Progenitor cell of endocrine pancreas (in vitro differentiated cells): ENCODE results near the gene PEX14. TPM values are rescaled to one million over a fixed set of nuclear protein-coding genes. Genes with fewer than 3 reads are reported as not detected.

Source experiments
- DNase-seq: peaks from one replicate; pipeline ENCODE4 v3.0.0; 2021; ENCODE audit warnings: low spot score; ENCODE audit not compliant: unreplicated experiment
- H3K27ac Mint-ChIP-seq: 2 replicates; pipeline ENCODE4 v1.8.0; 2021; ENCODE audit warnings: mild to moderate bottlenecking, moderate library complexity, mixed read lengths
- H3K27me3 Mint-ChIP-seq: 2 replicates; pipeline ENCODE4 v1.8.0; 2021; ENCODE audit warnings: mixed read lengths
- H3K36me3 Mint-ChIP-seq: 2 replicates; pipeline ENCODE4 v1.8.0; 2022; ENCODE audit warnings: mixed read lengths; ENCODE audit not compliant: insufficient read depth
- H3K4me1 Mint-ChIP-seq: 2 replicates; pipeline ENCODE4 v1.8.0; 2021; ENCODE audit warnings: low read depth, mixed read lengths
- H3K4me3 Mint-ChIP-seq: 2 replicates; pipeline ENCODE4 v1.8.0; 2021; ENCODE audit warnings: low read depth, mild to moderate bottlenecking, moderate library complexity, mixed read lengths
- H3K9me3 Mint-ChIP-seq: 2 replicates; pipeline ENCODE4 v1.8.0; 2021; ENCODE audit warnings: low read depth, mixed read lengths
- total RNA-seq: library from RNA; stranded (reverse); gene quantifications from 2 replicates; pipeline ENCODE4 v1.2.1, GENCODE V29; 2021
- TF ChIP-seq, protein P1 (sequence below): fragments of 200-600 bp; sonication (generic); IDR thresholded peaks from one replicate; pipeline ENCODE4 v1.5.0; 2021; ENCODE audit warnings: antibody characterized with exemption, mild to moderate bottlenecking; ENCODE audit not compliant: unreplicated experiment

PEX14 gene
- total RNA-seq, 1 donor from 2014 or later, result 27.8 TPM

GRCh38 chr1:10446790-10447422, 27.8 kb upstream of the PEX14 start:
- H3K27ac Mint-ChIP-seq, result no peak overlapping the region
- DNase-seq, result no peak
- peaks cover 7% of the 10 kb centered on the region for H3K36me3 Mint-ChIP-seq

GRCh38 chr1:10449751-10450150, 25.0 kb upstream of the PEX14 start, which contains the start of gene CORT:
Gene CORT (plus strand): TSS chr1:10450031. CDS start chr1:10450224, 193 bp downstream.
- Mint-ChIP-seq H3K4me1 (no peaks in the 10 kb centered on the region), H3K27ac (no peak within 1 kb of the TSS), H3K4me3 (no peak within 1 kb of the TSS), H3K27me3 (peaks cover 4% of the 10 kb centered on the region), H3K36me3 (peaks cover 8% of the 10 kb centered on the region), H3K9me3 (no peaks in the 10 kb centered on the region)
- TF ChIP-seq, protein P1, sequence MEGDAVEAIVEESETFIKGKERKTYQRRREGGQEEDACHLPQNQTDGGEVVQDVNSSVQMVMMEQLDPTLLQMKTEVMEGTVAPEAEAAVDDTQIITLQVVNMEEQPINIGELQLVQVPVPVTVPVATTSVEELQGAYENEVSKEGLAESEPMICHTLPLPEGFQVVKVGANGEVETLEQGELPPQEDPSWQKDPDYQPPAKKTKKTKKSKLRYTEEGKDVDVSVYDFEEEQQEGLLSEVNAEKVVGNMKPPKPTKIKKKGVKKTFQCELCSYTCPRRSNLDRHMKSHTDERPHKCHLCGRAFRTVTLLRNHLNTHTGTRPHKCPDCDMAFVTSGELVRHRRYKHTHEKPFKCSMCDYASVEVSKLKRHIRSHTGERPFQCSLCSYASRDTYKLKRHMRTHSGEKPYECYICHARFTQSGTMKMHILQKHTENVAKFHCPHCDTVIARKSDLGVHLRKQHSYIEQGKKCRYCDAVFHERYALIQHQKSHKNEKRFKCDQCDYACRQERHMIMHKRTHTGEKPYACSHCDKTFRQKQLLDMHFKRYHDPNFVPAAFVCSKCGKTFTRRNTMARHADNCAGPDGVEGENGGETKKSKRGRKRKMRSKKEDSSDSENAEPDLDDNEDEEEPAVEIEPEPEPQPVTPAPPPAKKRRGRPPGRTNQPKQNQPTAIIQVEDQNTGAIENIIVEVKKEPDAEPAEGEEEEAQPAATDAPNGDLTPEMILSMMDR, result no peak
- DNase-seq, result no peak

More at GRCh38 chr1:10446790-10447422, 27.8 kb upstream of the PEX14 start:
- no peak overlapping the region for H3K4me3 Mint-ChIP-seq
- H3K9me3 Mint-ChIP-seq, result no peaks in the 10 kb centered on the region
- TF ChIP-seq, protein P1, result no peak
- no peaks in the 10 kb centered on the region for H3K4me1 Mint-ChIP-seq
- peaks cover 4% of the 10 kb centered on the region for H3K27me3 Mint-ChIP-seq

DNA sequence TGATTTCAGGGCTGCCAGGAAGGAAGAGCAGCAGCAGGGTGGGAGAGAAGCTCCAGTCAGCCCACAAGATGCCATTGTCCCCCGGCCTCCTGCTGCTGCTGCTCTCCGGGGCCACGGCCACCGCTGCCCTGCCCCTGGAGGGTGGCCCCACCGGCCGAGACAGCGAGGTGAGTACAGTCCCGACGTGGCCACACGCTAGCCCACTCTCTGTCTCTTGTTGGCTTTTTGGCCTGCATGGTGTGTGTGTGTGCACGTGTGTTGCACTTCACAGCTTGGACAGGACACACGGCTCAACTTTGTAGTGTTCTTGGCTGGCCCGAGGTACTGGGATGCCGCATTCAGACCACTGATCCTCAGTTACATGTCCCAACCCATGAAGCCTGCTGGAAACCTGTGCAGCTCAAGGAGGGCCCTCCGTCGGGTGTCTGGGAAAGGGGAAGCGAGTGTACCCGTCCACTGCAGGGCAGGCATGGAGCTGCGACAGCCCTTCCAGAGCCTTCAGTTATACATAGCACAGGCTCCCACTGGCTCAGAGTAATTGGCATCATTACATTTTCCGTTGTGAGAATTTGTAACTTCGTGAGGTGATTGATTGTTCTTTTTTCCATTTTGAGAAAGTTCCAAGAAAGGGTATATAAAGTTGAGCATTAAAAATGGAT, 24.5 kb upstream of the PEX14 start:
- no peak for DNase-seq
- TF ChIP-seq, protein P1, result no peak
- Mint-ChIP-seq H3K36me3 (peaks cover 7% of the 10 kb centered on the region), H3K4me3 (no peak overlapping the region), H3K9me3 (no peaks in the 10 kb centered on the region), H3K27ac (no peak overlapping the region), H3K27me3 (peaks cover 4% of the 10 kb centered on the region), H3K4me1 (no peaks in the 10 kb centered on the region)

DNA sequence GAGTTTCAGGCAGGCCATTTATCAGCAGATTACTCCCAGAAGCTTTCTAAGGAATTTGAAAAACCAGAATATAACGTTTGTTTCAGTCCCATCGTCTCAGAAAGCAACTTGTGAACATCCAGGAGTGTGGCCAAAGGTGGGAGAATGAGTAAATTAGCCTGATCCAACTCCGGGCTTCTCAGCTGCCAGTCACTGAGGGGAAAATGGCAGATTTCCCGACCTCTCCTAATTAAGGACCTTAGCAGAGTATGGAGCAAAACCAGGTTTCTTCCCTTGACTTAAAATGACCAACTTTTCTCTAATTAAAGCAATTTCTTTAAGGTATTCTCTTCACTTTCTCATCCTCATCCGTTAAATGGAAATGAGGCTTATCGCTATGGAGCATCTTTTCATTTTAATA, 23.9 kb upstream of the PEX14 start:
- H3K4me3 Mint-ChIP-seq, result no peak overlapping the region
- H3K36me3 Mint-ChIP-seq, result peaks cover 7% of the 10 kb centered on the region
- peaks cover 4% of the 10 kb centered on the region for H3K27me3 Mint-ChIP-seq
- H3K4me1 Mint-ChIP-seq, result no peaks in the 10 kb centered on the region
- DNase-seq, result no peak
- no peak overlapping the region for H3K27ac Mint-ChIP-seq
- TF ChIP-seq, protein P1, result no peak
- no peaks in the 10 kb centered on the region for H3K9me3 Mint-ChIP-seq

- Mint-ChIP-seq H3K4me1 (no peaks in the 10 kb centered on the region), H3K4me3 (no peak overlapping the region), H3K9me3 (no peaks in the 10 kb centered on the region), H3K36me3 (peaks cover 10% of the 10 kb centered on the region), H3K27me3 (peaks cover 4% of the 10 kb centered on the region), H3K27ac (no peak overlapping the region)
- TF ChIP-seq, protein P1, result no peak
- DNase-seq, result no peak
Observed at GRCh38 chr1:10451287-10451686, 23.5 kb upstream of the PEX14 start.
